ENCODE data around the gene ITGAX.
"Not testable (repeated sequence)": the region's sequence is repeated elsewhere in the genome, so short reads cannot be mapped to it uniquely, and the experiment has no call there.

ITGAX gene

GRCh38 chr16:31332544-31332943, 22.4 kb upstream of the ITGAX start:
- H3K4me3 ChIP-seq (ENCODE audit: low read depth, low read length) = no peak overlapping the region
- DNase-seq (ENCODE audit: low read depth, low spot score) = no peak
- TF ChIP-seq CTCF (IDR thresholded peaks at IDR 0.05; ENCODE audit: low read depth, low read length) = no peak
- in situ Hi-C loops (cut with HindIII; ENCODE audit: low sequenced_read_pairs) = no loop called here

- no peak overlapping the region for H3K4me3 ChIP-seq (ENCODE audit: low read depth, low read length)
- in situ Hi-C loops (cut with HindIII; ENCODE audit: low sequenced_read_pairs) = no loop called here
- no peak for DNase-seq (ENCODE audit: low read depth, low spot score)
- TF ChIP-seq CTCF (IDR thresholded peaks at IDR 0.05; ENCODE audit: low read depth, low read length) = no peak
These were observed 21.0 kb upstream of the ITGAX start for GRCh38 chr16:31333686-31334649.

DNA sequence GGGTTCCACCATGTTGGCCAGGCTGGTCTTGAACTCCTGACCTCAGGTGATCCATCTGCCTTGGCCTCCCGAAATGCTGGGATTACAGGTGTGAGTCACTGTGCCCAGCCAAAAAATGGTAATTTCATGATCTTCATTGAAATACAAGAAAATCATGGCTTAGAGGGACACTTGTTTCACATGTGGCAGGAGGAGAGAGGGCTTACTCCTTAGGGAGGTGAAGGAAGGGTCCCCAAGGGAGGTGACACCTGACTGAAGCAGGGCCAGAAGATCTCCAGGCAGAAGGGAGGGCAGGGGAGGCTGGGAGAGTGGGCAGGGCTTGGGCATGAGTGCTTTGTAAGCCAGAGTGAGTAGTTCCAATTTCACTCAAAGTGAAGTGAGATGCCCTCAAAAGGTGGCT, 20.0 kb upstream of the ITGAX start:
- in situ Hi-C loops (cut with HindIII; ENCODE audit: low sequenced_read_pairs) = no loop called here
- TF ChIP-seq CTCF (IDR thresholded peaks at IDR 0.05; ENCODE audit: low read depth, low read length) = no peak
- DNase-seq (ENCODE audit: low read depth, low spot score) = no peak
- H3K4me3 ChIP-seq (ENCODE audit: low read depth, low read length) = no peak overlapping the region

- in situ Hi-C loops (cut with HindIII; ENCODE audit: low sequenced_read_pairs) = no loop called here
- no peak overlapping the region for H3K4me3 ChIP-seq (ENCODE audit: low read depth, low read length)
- DNase-seq (ENCODE audit: low read depth, low spot score) = no peak
- TF ChIP-seq CTCF (IDR thresholded peaks at IDR 0.05; ENCODE audit: low read depth, low read length) = no peak
These were observed 19.5 kb upstream of the ITGAX start for GRCh38 chr16:31335431-31335830.

DNA sequence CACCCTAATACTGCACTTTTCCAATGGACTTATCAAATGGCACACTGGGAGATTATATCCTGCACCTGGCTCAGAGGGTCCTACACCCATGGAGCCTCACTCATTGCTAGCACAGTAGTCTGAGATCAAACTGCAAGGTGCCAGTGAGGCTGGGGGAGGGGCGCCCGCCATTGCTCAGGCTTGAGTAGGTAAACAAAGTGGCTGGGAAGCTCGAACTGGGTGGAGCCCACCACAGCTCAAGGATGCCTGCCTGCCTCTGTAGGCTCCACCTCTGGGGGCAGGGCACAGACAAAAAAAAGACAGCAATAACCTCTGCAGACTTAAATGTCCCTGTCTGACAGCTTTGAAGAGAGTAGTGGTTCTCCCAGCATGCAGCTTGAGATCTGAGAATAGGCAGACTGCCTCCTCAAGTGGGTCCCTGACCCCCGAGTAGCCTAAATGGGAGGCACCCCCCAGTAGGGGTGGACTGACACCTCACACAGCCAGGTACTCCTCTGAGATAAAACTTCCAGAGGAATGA, 16.8 kb upstream of the ITGAX start:
- DNase-seq (ENCODE audit: low read depth, low spot score); in situ Hi-C loops (cut with HindIII; ENCODE audit: low sequenced_read_pairs); H3K4me3 ChIP-seq (ENCODE audit: low read depth, low read length): not testable (repeated sequence)

- TF ChIP-seq CTCF (IDR thresholded peaks at IDR 0.05; ENCODE audit: low read depth, low read length) = no peak
- H3K4me3 ChIP-seq (ENCODE audit: low read depth, low read length) = no peak overlapping the region
- DNase-seq (ENCODE audit: low read depth, low spot score) = no peak
- in situ Hi-C loops (cut with HindIII; ENCODE audit: low sequenced_read_pairs) = no loop called here
These were observed 10.3 kb upstream of the ITGAX start for GRCh38 chr16:31344712-31345111.

GRCh38 chr16:31347445-31347844, 7.5 kb upstream of the ITGAX start:
- in situ Hi-C loops (cut with HindIII; ENCODE audit: low sequenced_read_pairs) = no loop called here
- no peak for DNase-seq (ENCODE audit: low read depth, low spot score)
- TF ChIP-seq CTCF (IDR thresholded peaks at IDR 0.05; ENCODE audit: low read depth, low read length) = no peak
- H3K4me3 ChIP-seq (ENCODE audit: low read depth, low read length) = no peak overlapping the region
